ENCODE measurements around the gene AZU1. TPM values are rescaled to one million over a fixed set of nuclear protein-coding genes. Genes with fewer than 3 reads are reported as not detected.

AZU1 gene
- polyA plus RNA-seq, 3 donors = 2.7 to 5.7 (median 4.3) TPM

- H3K9ac ChIP-seq (ENCODE audit: insufficient read depth, low read length, poor library complexity, severe bottlenecking) = peak overlapping the region; percentile 43
- H4K20me1 ChIP-seq (ENCODE audit: insufficient read depth, low read length) = no peaks in the 10 kb centered on the region
- peaks cover 14 to 15% of the 10 kb centered on the region in 2 donors for H3K4me1 ChIP-seq (ENCODE audit: control insufficient read depth in 1 of 2, insufficient read depth in 2 of 2, low read length in 2 of 2)
- no peaks in the 10 kb centered on the region for H3K9me3 ChIP-seq (replicated peaks in 1 of 2; ENCODE audit: control insufficient read depth in 1 of 2, insufficient read depth in 1 of 2, low read length in 2 of 2)
- H3K79me2 ChIP-seq (ENCODE audit: insufficient read depth, low read length) = no peaks in the 10 kb centered on the region
- Mint-ChIP-seq H3K27ac (peak overlapping the region in 5 of 7 donors; percentile 40 to 85 (median 80)), H3K9me3 (peaks cover 0 to 2% (median 0%) of the 10 kb centered on the region in 7 donors), H3K36me3 (peaks cover 0 to 2% of the 10 kb centered on the region in 2 donors), H3K27me3 (ENCODE audit: low read depth in 3 of 3) (peaks cover 4 to 8% (median 6%) of the 10 kb centered on the region in 3 donors), H3K4me3 (peak overlapping the region; percentile 51 to 76), H3K4me1 (peaks cover 12% of the 10 kb centered on the region)
- peak overlapping the region; percentile 41 for H3K4me2 ChIP-seq (replicated peaks; ENCODE audit: extremely low read depth, low read length, poor library complexity, severe bottlenecking)
- WGBS (ENCODE audit: insufficient coverage) = 100% methylated on average over 1 of the region's 9 CpGs
- DNase-seq = peak in 2 of 3 donors; percentile 14 to 44
- no peak for TF ChIP-seq CTCF (IDR thresholded peaks at IDR 0.05)
- H3K27me3 ChIP-seq (ENCODE audit: control insufficient read depth in 2 of 2, insufficient read depth in 2 of 2, low read length in 2 of 2) = no peaks in the 10 kb centered on the region
- no peaks in the 10 kb centered on the region for H3K36me3 ChIP-seq (replicated peaks in 1 of 2; ENCODE audit: control insufficient read depth in 1 of 2, insufficient read depth in 2 of 2, low read length in 2 of 2)
- peak overlapping the region in 1 of 2 donors; percentile 60 for H3K27ac ChIP-seq (ENCODE audit: low read depth in 1 of 2, low read length in 2 of 2)
- intact Hi-C loops (cut with micrococcal nuclease) = no loop called here
- H2AFZ ChIP-seq (ENCODE audit: insufficient read depth, low read depth, low read length, poor library complexity, severe bottlenecking) = peak overlapping the region; percentile 75
- peak overlapping the region in 1 of 3 experiments; percentile 37 for H3K4me3 ChIP-seq (replicated peaks in 1 of 3; ENCODE audit: low read depth in 2 of 3, low read length in 3 of 3)
These were observed 38.0 kb upstream of the AZU1 start for GRCh38 chr19:789701-790060.

GRCh38 chr19:791007-791566 is 36.5 kb upstream of the AZU1 start:
- peaks cover 4 to 6% (median 5%) of the 10 kb centered on the region in 3 donors for H3K27me3 Mint-ChIP-seq (ENCODE audit: low read depth in 3 of 3)
- intact Hi-C loops (cut with micrococcal nuclease) = no loop called here

More at GRCh38 chr19:791007-791566, 36.5 kb upstream of the AZU1 start:
- Histone ChIP-seq H3K9ac (ENCODE audit: insufficient read depth, low read length, poor library complexity, severe bottlenecking) (no peak overlapping the region), H3K4me2 (replicated peaks; ENCODE audit: extremely low read depth, low read length, poor library complexity, severe bottlenecking) (no peak overlapping the region), H4K20me1 (ENCODE audit: insufficient read depth, low read length) (no peaks in the 10 kb centered on the region), H3K36me3 (replicated peaks in 1 of 2; ENCODE audit: control insufficient read depth in 1 of 2, insufficient read depth in 2 of 2, low read length in 2 of 2) (no peaks in the 10 kb centered on the region), H2AFZ (ENCODE audit: insufficient read depth, low read depth, low read length, poor library complexity, severe bottlenecking) (no peak overlapping the region), H3K27ac (ENCODE audit: low read depth in 1 of 2, low read length in 2 of 2) (no peak overlapping the region), H3K4me3 (replicated peaks in 1 of 3; ENCODE audit: low read depth in 2 of 3, low read length in 3 of 3) (no peak overlapping the region), H3K9me3 (replicated peaks in 1 of 2; ENCODE audit: control insufficient read depth in 1 of 2, insufficient read depth in 1 of 2, low read length in 2 of 2) (no peaks in the 10 kb centered on the region), H3K27me3 (ENCODE audit: control insufficient read depth in 2 of 2, insufficient read depth in 2 of 2, low read length in 2 of 2) (no peaks in the 10 kb centered on the region), H3K79me2 (ENCODE audit: insufficient read depth, low read length) (peaks cover under 1% of the 10 kb centered on the region), H3K4me1 (ENCODE audit: control insufficient read depth in 1 of 2, insufficient read depth in 2 of 2, low read length in 2 of 2) (peaks cover 16% of the 10 kb centered on the region in 2 donors)
- Mint-ChIP-seq H3K4me3 (peak overlapping the region in 1 of 2 donors; percentile 42), H3K9me3 (peaks cover 0 to 2% (median 0%) of the 10 kb centered on the region in 7 donors), H3K36me3 (peaks cover 0 to 2% of the 10 kb centered on the region in 2 donors), H3K27ac (no peak overlapping the region), H3K4me1 (peaks cover 12% of the 10 kb centered on the region)
- WGBS (ENCODE audit: insufficient coverage) = 83% methylated on average over 21 of the region's 26 CpGs
- TF ChIP-seq CTCF (IDR thresholded peaks at IDR 0.05) = no peak
- no peak for DNase-seq
